Lung (tissue), 12 donors: ENCODE results near the gene ADAMTS17. TPM values are rescaled to one million over a fixed set of nuclear protein-coding genes. Genes with fewer than 3 reads are reported as not detected.

Experiments used
- ATAC-seq: fragments of 200-7000 bp; cut with Tn5 transposase; one replicate; pipeline ENCODE4 v1.9.1; 2020; ENCODE audit warnings: moderate number of reproducible peaks; ENCODE audit not compliant: insufficient read depth, low FRiP score
- DNase-seq, 3 donors: peaks; one replicate each; pipeline ENCODE4 v3.0.0-alpha.2; 2013 to 2017
- H3K27ac ChIP-seq, 2 donors: one replicate each; pipeline ENCODE4 v1.5.1; 2013; ENCODE audit warnings: mild to moderate bottlenecking in 2 of 2, moderate library complexity in 2 of 2, control low read depth in 1 of 2, inconsistent platforms in 1 of 2, low read depth in 1 of 2, low read length in 1 of 2
- H3K27me3 ChIP-seq, 3 donors: one replicate each; pipeline ENCODE4 v1.5.1; 2013; ENCODE audit warnings: low read length in 2 of 3; ENCODE audit not compliant: control insufficient read depth in 3 of 3, insufficient read depth in 3 of 3
- H3K36me3 ChIP-seq, 4 donors: one replicate each; pipeline ENCODE4 v1.5.1; 2013; ENCODE audit warnings: low read length in 4 of 4, mild to moderate bottlenecking in 1 of 4, moderate library complexity in 1 of 4; ENCODE audit not compliant: control insufficient read depth in 4 of 4, insufficient read depth in 4 of 4
- H3K4me1 ChIP-seq, 5 donors: one replicate each; pipeline ENCODE4 v1.5.1; 2013; ENCODE audit warnings: low read length in 5 of 5, mild to moderate bottlenecking in 2 of 5, moderate library complexity in 1 of 5; ENCODE audit not compliant: control insufficient read depth in 5 of 5, insufficient read depth in 5 of 5
- H3K4me3 ChIP-seq: one replicate; pipeline ENCODE4 v1.5.1; 2013; ENCODE audit warnings: mild to moderate bottlenecking, control low read depth, moderate library complexity
- H3K9ac ChIP-seq, 2 donors: one replicate each; pipeline ENCODE4 v1.5.1; 2013; ENCODE audit warnings: low read length in 2 of 2, control low read depth in 1 of 2; ENCODE audit not compliant: insufficient read depth in 1 of 2
- H3K9me3 ChIP-seq, 4 donors: one replicate each; pipeline ENCODE4 v1.5.1; 2013; ENCODE audit warnings: low read length in 3 of 4, mild to moderate bottlenecking in 1 of 4, moderate library complexity in 1 of 4; ENCODE audit not compliant: control insufficient read depth in 4 of 4, insufficient read depth in 3 of 4
- WGBS, 2 donors: extraction: QIAGEN DNeasy Blood & Tissue Kit; methylation state at CpG; one replicate each; pipeline ENCODE4 v1.1.7; 2013; 5-methylcytosine and 5-hydroxymethylcytosine counted together
- polyA plus RNA-seq, 2 donors: library from polyadenylated mRNA; stranded (reverse); fragments of 200-250 nt; gene quantifications; one replicate each; pipeline ENCODE4 v1.2.1, GENCODE V29; 2013
- total RNA-seq, 2 donors: library from RNA; depleted of rRNA in 1 of 2; stranded (reverse); fragments of >200 nt in 1 of 2; gene quantifications; one replicate each; pipeline ENCODE4 v1.2.1, GENCODE V29; 2014 to 2021
- TF ChIP-seq, protein P1 (sequence below): IDR thresholded peaks from 2 replicates; pipeline ENCODE4 v1.5.1; 2012; ENCODE audit warnings: mild to moderate bottlenecking; ENCODE audit errors: control extremely low read depth, extremely low read depth
- donor health status: control.
- donor health status: control.
- donor health status: Bipolar disorder and iron deficiency.
- donor health status: healthy.
- donor health status: DM: yes; HTN: yes; CAD: no.

The ADAMTS17 gene
- total and polyA plus RNA-seq, 4 donors = 0.47 to 6.6 (median 2.2) TPM

DNA sequence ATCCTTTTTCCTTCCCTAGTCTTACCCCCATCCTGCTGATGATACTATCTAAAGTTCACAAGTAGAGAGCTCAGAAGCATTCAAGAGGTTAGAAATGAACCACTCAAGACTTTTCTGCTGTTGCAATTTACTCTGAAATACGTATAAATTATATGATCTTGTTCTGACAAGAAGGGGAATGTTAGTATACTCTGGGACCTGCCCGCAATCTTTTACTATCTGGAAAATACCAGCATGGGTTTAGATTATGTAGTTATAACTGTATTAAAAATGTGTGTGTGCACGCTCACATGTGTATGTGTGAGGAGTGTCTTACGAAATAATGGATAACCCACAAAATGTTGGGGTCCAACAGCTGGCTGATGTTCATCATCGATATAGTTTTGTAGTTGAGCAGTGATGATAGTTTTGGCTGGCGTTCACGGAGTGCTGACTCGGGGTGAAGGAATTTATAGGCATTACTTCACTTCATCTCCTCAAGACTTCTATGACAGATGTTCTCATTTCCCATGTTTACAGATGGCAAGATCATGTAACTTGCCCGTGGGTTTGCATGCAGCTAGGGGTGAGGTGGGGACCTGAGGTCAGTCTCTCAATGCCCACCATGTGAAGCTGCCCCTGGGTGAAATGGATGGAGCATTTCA is 311.1 kb downstream of the ADAMTS17 start:
- Histone ChIP-seq H3K36me3 (no peaks in the 10 kb centered on the region), H3K4me3 (no peak overlapping the region), H3K4me1 (peaks cover 0 to 4% (median 0%) of the 10 kb centered on the region in 5 donors), H3K27me3 (no peaks in the 10 kb centered on the region), H3K9ac (no peak overlapping the region), H3K27ac (no peak overlapping the region), H3K9me3 (peaks cover 0 to 10% (median 2%) of the 10 kb centered on the region in 4 donors)
- DNase-seq (peak in 2 of 3 donors; percentile 13 to 32), ATAC-seq (no peak)
- TF ChIP-seq, protein P1, sequence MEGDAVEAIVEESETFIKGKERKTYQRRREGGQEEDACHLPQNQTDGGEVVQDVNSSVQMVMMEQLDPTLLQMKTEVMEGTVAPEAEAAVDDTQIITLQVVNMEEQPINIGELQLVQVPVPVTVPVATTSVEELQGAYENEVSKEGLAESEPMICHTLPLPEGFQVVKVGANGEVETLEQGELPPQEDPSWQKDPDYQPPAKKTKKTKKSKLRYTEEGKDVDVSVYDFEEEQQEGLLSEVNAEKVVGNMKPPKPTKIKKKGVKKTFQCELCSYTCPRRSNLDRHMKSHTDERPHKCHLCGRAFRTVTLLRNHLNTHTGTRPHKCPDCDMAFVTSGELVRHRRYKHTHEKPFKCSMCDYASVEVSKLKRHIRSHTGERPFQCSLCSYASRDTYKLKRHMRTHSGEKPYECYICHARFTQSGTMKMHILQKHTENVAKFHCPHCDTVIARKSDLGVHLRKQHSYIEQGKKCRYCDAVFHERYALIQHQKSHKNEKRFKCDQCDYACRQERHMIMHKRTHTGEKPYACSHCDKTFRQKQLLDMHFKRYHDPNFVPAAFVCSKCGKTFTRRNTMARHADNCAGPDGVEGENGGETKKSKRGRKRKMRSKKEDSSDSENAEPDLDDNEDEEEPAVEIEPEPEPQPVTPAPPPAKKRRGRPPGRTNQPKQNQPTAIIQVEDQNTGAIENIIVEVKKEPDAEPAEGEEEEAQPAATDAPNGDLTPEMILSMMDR = no peak
- 73 to 74% methylated on average over 9 of the region's 9 CpGs for WGBS, 2 donors

DNA sequence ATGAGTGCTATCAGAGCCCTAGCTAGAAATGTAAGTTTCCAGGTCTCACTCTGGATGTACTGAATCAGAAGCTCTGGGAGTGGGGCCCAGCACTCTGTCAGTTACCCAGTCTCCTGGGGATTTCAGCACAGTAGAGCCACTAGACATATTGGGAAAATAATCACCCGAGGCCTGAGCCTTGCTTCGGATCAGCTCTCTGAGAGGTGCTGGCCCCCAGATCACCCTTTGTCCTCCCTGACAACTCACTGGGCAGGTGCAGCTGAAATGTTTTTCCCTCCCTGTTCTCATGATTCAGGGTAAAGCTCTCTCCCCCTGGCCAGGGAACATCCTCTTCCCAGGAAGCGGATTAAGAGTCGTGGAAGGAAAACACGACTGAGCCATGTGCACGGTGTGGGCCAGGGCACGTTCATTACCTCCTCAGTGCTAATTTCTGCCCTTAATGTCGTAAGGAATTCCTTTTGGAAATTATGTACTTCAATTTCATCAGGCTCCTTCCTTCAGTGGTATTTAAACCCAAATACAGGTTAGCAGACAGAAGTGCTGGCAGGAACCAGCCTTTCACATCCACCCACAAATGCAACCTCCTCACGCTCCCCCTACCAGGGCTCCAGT is 311.8 kb downstream of the ADAMTS17 start:
- Histone ChIP-seq H3K9me3 (peaks cover 0 to 10% (median 2%) of the 10 kb centered on the region in 4 donors), H3K9ac (no peak overlapping the region), H3K27me3 (no peaks in the 10 kb centered on the region), H3K4me1 (peaks cover 0 to 4% (median 0%) of the 10 kb centered on the region in 5 donors), H3K36me3 (no peaks in the 10 kb centered on the region), H3K27ac (no peak overlapping the region), H3K4me3 (no peak overlapping the region)
- no peak for DNase-seq
- 86 to 91% methylated on average over 9 of the region's 9 CpGs for WGBS, 2 donors
- TF ChIP-seq, protein P1 = no peak
- ATAC-seq = no peak

DNA sequence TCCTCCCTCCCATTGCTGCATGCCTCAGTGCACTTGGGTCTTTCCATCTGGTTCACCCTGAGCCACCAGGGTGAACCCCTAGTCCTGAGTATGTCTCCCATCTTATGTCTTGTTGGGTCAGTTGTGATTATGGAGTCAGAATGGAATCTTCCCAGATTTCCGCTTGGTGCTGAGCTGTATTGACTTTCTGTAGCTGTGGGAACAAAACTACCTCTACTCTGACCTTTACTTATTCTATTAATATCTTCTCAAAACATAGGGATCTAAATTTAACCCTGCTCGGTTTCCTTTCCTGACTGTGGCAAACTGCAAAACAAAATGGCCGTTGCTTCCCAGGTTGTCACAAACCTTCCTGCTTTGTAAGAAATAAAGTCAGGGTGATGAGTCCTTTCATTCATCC is 312.7 kb downstream of the ADAMTS17 start:
- Histone ChIP-seq H3K4me3 (no peak overlapping the region), H3K9ac (no peak overlapping the region), H3K4me1 (peaks cover 0 to 4% (median 0%) of the 10 kb centered on the region in 5 donors), H3K9me3 (peaks cover 0 to 13% (median 2%) of the 10 kb centered on the region in 4 donors), H3K27me3 (no peaks in the 10 kb centered on the region), H3K36me3 (no peaks in the 10 kb centered on the region), H3K27ac (no peak overlapping the region)
- 89 to 92% methylated on average over 3 of the region's 3 CpGs for WGBS, 2 donors
- TF ChIP-seq, protein P1 = no peak
- no peak for DNase-seq
- no peak for ATAC-seq
